Epidermal melanocyte (primary cell): ENCODE results near the gene CRAT.

ENCODE experiments used
- DNase-seq: peaks from one replicate; pipeline ENCODE4 v3.0.0; 2011; ENCODE audit warnings: low spot score; ENCODE audit not compliant: insufficient read length

The CRAT gene

DNA sequence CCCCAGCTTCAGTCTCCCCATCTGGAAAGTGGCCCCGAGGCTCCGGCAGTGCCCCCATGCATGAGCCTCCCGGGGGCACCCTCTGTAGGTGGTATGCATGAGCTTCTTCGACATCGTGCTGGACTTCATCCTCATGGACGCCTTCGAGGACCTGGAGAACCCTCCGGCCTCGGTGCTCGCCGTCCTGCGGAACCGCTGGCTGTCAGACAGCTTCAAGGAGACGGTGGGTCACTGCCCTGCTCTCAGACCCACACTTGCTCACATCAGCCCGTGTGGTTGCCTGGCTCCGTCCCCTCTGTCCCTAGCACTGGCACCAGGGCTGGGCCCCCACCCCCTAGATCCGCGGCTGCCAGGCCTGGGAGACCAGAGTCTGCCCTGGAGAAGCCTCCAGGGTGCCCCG, 42.5 kb downstream of the CRAT start:
- no peak for DNase-seq

- DNase-seq = no peak
These were observed 46.1 kb downstream of the CRAT start for GRCh38 chr9:129064499-129064908.

DNA sequence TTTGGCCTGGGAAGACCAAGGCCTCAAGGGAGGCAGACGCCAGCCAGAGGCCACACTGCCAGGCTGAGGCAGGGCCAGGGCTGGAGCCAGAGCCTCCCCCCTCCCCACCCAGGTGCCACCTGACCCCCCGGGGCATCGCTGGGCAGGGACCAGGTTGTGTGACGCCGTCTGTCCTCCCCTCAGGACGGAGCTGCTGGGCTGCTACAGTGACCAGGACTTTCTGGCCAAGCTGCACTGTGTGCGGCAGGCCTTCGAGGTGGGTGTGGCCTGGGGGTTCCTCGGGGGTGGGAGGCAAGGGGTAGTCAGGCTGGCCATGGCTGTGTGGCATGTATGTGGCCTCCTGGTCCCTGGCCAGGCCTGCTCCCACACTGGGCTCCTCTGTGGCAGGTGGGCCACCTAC, 47.5 kb downstream of the CRAT start:
- DNase-seq = no peak

DNA sequence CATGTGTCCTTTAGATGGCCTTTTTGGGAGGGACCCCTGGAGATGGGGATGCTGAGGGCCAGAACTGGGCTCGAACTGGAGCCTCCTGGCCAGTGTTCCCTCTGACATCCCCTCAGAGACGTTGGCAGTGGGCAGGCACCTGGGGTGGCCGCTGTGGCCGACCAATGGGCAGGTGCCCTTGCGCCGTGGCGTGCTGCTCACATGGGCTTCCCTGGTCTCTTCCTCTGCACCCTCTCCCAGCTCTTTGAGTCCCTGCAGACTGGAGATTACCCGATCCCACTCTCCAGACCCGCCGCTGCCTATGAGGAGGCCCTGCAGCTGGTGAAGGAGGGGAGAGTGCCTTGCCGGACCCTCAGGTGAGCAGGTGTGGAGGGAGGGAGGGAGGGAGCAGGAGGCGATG, 49.6 kb downstream of the CRAT start:
- DNase-seq = no peak

DNA sequence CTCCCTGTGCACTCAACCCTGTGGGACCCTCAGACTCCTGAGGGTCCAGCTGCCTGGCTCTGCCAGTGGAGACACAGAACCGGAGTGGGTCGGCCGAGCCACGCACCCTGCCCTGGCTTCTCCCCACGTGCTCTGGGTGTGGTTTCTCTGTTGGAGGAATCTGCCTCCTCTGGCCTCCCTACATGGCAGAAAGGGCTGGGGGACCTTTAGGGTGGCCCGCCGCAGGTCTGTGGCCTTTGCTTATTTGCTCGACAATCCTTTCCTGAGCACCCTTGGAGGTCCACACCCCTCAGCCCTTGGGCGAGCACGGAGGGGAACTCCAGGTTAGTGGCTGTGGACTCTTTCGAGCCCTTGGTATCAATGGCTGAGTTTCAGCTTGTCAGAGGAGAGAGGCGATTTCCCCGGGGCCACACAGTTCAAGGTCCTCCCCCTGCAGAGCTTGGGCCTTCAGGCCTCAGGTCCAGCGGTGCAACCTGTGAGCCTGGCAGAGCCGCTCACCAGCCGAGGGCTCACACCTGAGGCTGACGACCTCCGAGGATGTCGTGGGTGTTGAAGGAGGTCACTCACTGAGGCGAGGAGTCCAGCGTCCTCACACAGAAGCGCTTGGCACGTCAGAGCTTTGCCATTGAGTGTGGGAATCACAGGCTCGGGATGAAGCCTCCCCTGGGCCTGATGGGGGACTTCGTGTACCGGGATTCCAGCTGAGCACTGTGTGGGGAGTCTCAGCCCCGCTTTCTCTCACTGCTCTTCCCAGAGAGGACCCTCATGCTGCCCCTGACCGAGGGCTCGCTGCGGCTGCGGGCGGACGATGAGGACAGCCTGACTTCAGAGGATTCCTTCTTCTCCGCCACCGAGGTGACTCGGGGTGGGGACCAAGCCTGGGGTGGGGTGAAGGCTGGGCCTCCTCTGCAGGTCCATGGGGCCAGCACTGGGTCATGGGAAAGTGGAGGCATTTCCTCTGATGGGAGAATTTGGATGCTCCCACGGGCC, 50.5 kb downstream of the CRAT start:
- DNase-seq = no peak

- DNase-seq = no peak
These were observed 51.4 kb downstream of the CRAT start for GRCh38 chr9:129058965-129059795.

DNA sequence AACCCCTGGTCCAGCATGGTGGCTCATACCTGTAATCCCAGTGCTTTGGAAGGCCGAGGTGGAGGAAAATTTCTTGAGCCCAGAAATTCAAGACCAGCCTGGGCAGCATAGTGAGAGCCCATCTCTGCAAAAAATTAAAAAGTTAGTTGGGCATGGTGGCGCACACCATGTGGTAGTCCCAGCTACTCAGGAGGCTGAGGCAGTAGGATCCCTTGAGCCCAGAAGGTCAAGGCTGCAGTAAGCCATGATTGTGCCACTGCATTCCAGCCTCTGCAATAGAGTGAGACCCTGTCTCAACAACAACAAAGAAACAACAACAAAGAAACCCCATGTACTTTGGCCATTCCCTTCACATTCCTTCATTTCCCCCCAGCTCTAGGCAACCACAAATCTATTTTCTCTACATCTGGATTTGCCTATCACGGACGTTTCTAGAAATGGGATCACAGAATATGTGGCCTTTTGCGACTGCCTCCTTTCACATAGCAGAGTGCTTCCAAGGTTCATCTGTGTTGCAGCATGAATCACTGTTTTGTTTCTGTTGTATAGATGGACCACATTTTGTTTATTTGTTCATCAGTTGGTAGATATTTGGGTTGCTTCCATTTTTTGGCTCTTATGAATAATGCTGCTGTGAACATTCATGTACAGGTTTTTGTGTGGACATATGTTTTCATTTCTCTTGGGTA, 56.3 kb downstream of the CRAT start:
- DNase-seq = no peak

DNA sequence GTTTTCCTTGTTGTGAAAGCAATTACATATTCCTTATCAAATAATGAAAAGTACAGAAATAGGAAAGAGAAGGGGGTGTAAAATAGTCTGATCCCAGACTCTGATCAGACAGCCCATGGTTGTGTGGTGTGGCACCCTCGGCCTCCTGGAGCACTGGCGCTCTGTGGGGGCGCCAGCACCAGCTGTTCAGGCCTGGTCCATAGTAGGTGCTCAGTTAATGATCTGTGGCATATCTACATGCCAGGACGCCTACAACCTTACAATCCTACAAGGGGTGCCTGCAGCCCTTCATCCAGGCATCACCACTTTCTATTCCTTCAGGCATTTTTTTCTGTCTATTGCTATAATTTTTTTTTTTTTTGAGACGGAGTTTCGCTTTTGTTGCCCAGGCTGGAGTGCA, 57.6 kb downstream of the CRAT start:
- no peak for DNase-seq

DNA sequence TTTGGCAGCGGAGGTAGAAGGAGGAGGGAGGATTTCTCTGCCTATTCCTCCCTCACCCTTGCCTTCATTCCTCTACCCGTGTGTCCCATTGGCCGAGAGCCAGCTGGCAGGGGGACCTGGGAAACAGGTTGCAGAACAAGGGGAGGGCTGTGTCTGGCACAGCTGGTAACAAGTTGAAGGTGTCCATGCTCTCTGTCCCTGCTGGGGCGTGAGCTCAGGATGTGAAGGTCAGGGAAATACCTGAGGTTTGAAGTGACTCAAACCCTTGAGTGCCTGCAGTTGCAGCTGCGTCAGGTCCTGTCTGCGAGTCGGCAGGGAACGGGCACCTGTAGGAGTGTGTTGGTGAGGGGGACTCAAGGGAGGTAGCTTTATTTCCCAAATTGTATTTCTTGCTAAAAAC, 58.0 kb downstream of the CRAT start:
- DNase-seq = no peak
